Skeletal muscle satellite cell (primary cell): ENCODE results near the gene SLC25A6.

Experiments used
- H3K27me3 ChIP-seq: 2 replicates; pipeline ENCODE4 v1.7.0; 2013; ENCODE audit warnings: low read length; ENCODE audit not compliant: control insufficient read depth, insufficient read depth
- H3K36me3 ChIP-seq: 2 replicates; pipeline ENCODE4 v1.7.0; 2013; ENCODE audit warnings: mild to moderate bottlenecking, control low read depth, low read length; ENCODE audit not compliant: insufficient read depth
- H3K4me1 ChIP-seq: 2 replicates; pipeline ENCODE4 v1.7.0; 2013; ENCODE audit warnings: low read length; ENCODE audit not compliant: control insufficient read depth, insufficient read depth
- H3K4me2 ChIP-seq: 2 replicates; pipeline ENCODE4 v1.7.0; 2013; ENCODE audit warnings: mild to moderate bottlenecking, low read length
- H3K4me3 ChIP-seq: 2 replicates; pipeline ENCODE4 v1.7.0; 2013; ENCODE audit warnings: low read length
- H3K9ac ChIP-seq: 2 replicates; pipeline ENCODE4 v1.7.0; 2013; ENCODE audit warnings: mild to moderate bottlenecking, low read depth, low read length, moderate library complexity
- H3K9me3 ChIP-seq: replicated peaks from 2 replicates; pipeline ENCODE4 v1.7.0; 2013; ENCODE audit warnings: mild to moderate bottlenecking, control low read depth, low read length

SLC25A6 gene

DNA sequence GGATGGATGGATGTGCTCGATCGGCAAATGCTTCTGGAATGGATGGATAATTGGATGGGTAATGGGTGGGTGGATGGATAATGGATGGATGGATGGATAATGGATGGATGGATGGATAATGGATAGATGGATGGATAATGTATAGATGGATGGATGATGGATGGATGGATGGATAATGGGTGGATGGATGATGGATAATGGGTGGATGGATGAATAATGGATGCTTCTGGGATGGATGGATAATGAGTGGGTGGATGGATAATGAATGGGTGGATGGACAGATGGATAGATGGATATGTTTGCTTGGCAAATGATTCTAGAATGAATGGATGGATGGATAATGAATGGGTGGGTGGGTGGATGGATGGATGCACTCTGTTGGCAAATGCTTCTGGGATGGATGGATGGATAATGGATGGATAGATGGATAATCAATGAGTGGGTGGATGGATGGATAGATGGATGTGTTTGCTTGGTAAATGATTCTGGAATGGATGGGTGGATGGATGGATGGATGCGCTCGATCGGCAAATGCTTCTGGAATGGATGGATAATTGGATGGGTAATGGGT is 3.8 kb upstream of the SLC25A6 start:
- Histone ChIP-seq H3K36me3 (peaks cover 16% of the 10 kb centered on the region), H3K9me3 (no peaks in the 10 kb centered on the region), H3K9ac (peak overlapping the region; percentile 100), H3K27me3 (no peaks in the 10 kb centered on the region), H3K4me2 (peak overlapping the region; percentile 88), H3K4me3 (no peak overlapping the region), H3K4me1 (peaks cover 24% of the 10 kb centered on the region)

DNA sequence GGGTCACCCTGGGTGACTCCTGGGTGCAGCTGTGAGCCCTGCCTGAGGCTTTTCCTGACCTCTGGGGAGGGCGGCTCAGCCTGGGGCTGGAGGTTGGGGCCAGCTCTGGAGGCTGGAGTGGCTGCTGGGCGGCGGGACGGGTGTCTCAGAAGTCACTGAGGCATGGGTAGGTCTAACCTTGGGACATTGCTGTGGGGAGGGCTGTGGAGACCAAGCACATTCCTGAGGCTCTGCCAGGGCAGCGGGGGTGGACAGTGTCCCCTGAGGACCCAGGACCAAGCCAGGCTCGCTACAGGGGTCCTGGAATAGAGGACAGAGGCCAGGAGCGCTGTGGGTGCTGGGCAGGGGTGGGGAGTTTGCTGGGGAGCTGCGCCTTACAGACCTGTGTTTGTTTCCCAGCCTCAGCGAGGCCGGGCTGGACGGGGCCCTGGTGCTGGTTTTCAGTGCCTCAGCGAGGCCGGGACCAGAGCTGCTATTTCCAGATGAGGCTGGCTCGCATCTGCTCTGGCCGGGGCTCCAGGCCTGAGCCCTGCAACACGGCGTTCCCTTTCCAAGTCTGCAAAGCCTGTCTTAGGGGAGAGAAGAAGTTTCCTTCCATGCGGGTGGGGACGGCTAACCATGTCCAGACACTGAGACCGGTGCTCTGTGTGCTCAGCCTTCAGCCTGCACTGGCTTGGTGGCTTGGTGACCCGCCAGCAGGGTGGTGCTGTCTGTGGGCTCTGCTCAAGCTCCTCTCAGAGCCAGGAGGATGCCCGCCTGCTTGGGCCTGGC is 3.0 kb upstream of the SLC25A6 start:
- Histone ChIP-seq H3K4me3 (peak overlapping the region; percentile 100), H3K9ac (peak overlapping the region; percentile 100), H3K4me1 (peaks cover 24% of the 10 kb centered on the region), H3K4me2 (peak overlapping the region; percentile 88), H3K9me3 (no peaks in the 10 kb centered on the region), H3K36me3 (peaks cover 21% of the 10 kb centered on the region), H3K27me3 (no peaks in the 10 kb centered on the region)

DNA sequence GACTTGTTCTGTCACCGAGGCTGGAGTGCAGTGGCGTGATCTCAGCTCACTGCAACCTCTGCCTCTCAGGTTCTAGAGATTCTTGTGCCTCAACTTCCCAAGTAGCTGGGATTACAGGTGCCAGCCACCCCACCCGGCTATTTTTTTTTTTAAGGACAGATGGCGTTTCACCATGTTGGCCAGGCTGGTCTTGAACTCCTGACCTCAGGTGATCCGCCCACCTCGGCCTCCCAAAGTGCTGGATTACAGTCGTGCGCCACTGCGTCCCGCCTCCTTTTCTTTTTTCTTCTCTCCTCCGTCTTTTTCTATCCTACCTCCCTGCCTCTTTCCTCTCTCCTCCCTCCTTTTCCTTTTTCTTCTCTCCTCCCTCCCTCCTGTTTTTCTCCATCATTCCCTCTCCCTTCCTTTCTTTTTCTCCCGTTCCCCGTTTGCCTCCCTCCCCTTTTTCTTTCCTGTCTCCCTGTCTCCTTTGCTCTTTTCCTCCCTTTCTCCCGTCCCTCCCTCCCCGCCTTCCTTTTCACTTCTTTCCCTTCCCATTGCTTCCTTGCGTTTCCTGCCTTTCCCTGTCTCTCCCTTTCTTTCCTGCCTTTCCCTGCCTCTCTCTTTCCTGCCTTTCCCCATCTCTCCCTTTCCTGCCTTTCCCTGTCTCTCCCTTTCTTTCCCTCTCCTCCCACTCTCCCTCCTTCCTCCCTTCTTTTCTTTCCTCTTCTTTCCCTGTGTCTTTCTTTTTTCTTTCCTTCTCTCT is 2.1 kb upstream of the SLC25A6 start:
- peak overlapping the region; percentile 88 for H3K4me2 ChIP-seq
- peaks cover 24% of the 10 kb centered on the region for H3K4me1 ChIP-seq
- H3K9ac ChIP-seq, result peak overlapping the region; percentile 100
- H3K36me3 ChIP-seq, result peaks cover 29% of the 10 kb centered on the region
- peak overlapping the region; percentile 100 for H3K4me3 ChIP-seq
- H3K9me3 ChIP-seq, result no peaks in the 10 kb centered on the region
- H3K27me3 ChIP-seq, result no peaks in the 10 kb centered on the region

DNA sequence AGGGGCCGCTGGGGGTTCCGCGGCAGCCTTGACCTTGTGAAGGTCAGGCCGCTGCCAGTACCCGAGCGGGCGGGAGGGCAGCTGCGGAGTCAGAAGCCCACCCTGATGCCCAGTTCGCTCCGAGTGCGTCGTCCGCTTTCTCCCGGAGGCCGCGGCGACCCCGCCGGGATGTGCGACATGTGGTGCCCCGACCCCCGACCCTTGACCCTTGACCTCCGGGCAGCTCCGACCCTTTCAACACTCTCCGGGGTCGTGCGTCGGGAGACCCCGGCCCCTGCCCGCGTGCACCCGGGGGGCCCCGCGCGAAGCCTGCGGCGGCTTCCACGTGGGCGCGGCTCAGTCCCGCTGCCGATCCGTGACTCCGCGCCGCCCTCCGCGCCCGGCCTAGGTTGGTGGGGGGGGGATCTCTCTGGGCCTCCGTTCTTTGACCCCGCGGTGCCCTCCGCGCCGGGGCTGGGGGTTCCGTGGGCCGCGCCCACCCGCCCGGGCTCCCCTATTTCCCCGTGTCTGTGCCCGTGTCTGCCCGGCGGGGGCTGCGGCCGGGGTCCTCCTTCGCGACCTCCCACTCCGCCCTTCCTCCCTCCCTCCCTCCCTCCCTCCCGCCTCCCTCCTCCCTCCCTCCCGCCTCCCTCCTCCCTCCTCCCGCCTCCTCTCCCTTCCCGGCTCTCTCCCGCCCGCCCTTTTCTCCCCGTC is 609 bp upstream of the SLC25A6 start:
- peak overlapping the region; percentile 100 for H3K9ac ChIP-seq
- no peaks in the 10 kb centered on the region for H3K9me3 ChIP-seq
- peaks cover 24% of the 10 kb centered on the region for H3K4me1 ChIP-seq
- peaks cover 44% of the 10 kb centered on the region for H3K36me3 ChIP-seq
- peak overlapping the region; percentile 100 for H3K4me3 ChIP-seq
- no peaks in the 10 kb centered on the region for H3K27me3 ChIP-seq
- H3K4me2 ChIP-seq, result peak overlapping the region; percentile 88

DNA sequence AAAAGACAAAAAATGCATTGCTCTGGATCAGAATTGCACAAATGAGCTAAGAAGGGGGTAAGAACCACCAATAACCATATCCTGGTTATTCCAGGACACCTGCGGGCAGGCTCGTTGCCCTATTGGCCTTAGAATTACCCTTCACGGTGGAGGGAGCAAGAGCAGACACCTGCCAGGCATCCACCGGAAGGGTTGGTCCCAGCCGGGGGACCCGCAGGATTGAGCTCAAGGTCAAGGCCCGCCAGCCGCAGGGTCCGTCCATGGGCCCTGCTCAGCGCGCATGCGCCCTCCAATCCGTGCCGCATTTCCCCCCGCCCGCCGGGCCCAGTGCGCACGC is 575 bp downstream of the SLC25A6 start:
- Histone ChIP-seq H3K9ac (peak overlapping the region; percentile 100), H3K9me3 (no peaks in the 10 kb centered on the region), H3K36me3 (peaks cover 56% of the 10 kb centered on the region), H3K4me3 (peak overlapping the region; percentile 100), H3K4me1 (peaks cover 24% of the 10 kb centered on the region), H3K4me2 (peak overlapping the region; percentile 99), H3K27me3 (no peaks in the 10 kb centered on the region)

DNA sequence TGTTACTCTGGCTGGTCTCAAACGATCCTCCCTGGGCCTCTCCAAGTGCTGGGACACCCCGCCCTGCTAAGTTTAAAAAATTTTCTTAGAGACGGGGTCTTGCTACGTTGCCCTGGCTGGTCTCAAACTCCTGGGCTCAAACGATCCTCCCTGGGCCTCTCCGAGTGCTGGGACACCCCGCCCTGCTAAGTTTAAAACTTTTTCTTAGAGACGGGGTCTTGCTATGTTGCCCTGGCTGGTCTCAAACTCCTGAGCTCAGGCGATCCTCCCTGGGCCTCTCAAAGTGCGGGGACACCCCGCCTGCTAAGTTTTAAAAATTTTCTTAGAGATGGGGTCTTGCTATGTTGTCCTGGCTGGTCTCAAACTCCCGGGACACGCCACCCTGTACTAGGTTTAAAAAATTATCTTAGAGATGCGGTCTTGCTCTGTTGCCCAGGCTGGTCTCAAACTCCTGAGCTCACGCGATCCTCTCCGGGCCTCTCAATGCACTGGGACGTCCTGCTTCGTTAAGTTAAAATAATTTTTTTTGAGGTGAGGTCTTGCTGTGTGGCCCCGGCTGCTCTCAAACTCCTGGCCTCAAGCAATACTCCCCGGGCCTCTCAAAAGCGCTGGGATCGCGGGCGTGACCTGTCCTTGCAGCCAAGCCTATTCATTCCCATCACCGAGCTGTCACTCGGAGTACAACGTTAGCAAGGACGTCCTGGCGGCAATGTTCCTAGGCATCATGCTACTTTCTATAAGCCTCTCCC is 1.1 kb downstream of the SLC25A6 start:
- H3K36me3 ChIP-seq, result peaks cover 62% of the 10 kb centered on the region

DNA sequence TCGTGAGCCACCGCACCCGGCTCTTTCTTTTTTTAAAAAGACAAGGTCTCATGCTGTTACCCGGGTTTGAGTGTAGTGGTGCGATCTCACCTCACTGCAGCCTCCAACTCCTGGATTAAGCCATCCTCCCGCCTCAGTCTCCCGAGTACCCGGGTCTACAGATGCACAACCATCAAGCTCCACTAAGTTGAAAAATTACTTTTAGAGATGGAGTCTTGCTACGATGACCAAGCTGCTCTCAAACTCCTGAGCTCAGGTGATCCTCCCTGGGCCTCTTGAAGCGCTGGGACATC is 2.0 kb downstream of the SLC25A6 start:
- Histone ChIP-seq H3K27me3 (no peaks in the 10 kb centered on the region), H3K9me3 (no peaks in the 10 kb centered on the region), H3K4me1 (peaks cover 16% of the 10 kb centered on the region), H3K9ac (no peak overlapping the region), H3K4me2 (peak overlapping the region; percentile 99), H3K4me3 (no peak overlapping the region), H3K36me3 (peaks cover 67% of the 10 kb centered on the region)

More for the DNA sequence above, 1.1 kb downstream of the SLC25A6 start:
- Histone ChIP-seq H3K9me3 (no peaks in the 10 kb centered on the region), H3K9ac (peak overlapping the region; percentile 100), H3K27me3 (no peaks in the 10 kb centered on the region), H3K4me2 (peak overlapping the region; percentile 99), H3K4me1 (peaks cover 24% of the 10 kb centered on the region), H3K4me3 (peak overlapping the region; percentile 100)

DNA sequence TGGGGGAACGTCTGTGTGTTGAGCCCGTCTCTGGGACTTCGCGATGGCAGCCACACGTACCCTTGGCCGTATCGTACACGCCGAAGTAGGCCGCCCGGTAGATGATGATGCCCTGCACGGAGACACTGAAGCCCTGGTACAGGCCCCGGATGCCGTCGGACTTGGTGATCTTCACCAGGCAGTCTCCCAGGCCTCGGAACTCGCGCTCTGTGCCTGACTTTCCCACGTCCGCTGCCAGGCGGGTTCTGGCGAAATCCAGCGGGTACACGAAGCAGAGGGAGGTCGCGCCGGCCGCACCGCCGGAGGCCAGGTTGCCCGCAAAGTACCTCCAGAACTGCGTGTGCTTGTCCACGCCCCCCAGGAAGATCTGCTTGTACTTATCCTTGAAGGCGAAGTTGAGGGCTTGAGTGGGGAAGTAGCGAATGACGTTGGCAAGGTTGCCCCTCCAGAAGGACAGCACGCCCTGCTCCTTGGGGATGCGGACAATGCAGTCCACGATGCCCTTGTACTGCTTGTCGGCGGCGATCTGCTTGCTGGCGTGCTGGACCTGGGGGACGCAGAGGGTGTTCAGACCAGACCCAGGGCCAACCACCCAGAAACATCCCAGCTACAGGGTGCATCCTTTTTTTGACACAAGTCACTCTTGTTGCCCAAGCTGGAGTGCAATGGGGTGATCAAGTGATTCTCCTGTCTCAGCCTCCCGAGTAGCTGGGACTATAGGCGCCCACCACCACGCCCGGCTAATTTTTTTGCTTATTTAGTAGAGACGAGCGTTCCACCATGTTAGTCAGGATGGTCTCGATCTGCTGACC is 2.5 kb downstream of the SLC25A6 start:
- H3K4me3 ChIP-seq, result no peak overlapping the region
- no peaks in the 10 kb centered on the region for H3K27me3 ChIP-seq
- H3K9ac ChIP-seq, result no peak overlapping the region
- no peaks in the 10 kb centered on the region for H3K9me3 ChIP-seq
- peaks cover 71% of the 10 kb centered on the region for H3K36me3 ChIP-seq
- H3K4me2 ChIP-seq, result peak overlapping the region; percentile 99
- peaks cover 10% of the 10 kb centered on the region for H3K4me1 ChIP-seq

DNA sequence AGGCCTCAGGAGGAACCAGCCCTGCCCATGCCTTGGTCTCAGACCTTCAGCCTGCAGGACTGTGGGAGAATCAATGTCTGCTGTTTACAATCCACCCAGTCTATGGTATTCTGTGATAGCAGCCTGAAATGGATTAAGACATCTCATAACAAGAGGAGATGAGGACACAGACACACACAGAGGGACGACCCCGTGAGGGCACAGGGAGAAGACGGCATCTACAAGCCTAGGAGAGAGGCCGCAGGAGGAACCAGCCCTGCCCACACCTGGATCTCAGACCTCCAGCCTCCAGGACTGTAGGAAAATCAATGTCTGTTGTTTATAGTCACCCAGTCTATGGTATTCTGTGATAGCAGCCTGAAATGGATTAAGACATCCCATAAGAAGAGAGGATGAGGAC is 3.3 kb downstream of the SLC25A6 start:
- H3K4me3 ChIP-seq, result no peak overlapping the region
- peaks cover 77% of the 10 kb centered on the region for H3K36me3 ChIP-seq
- peaks cover 5% of the 10 kb centered on the region for H3K4me1 ChIP-seq
- no peaks in the 10 kb centered on the region for H3K27me3 ChIP-seq
- peak overlapping the region; percentile 20 for H3K4me2 ChIP-seq
- H3K9me3 ChIP-seq, result no peaks in the 10 kb centered on the region
- H3K9ac ChIP-seq, result no peak overlapping the region

DNA sequence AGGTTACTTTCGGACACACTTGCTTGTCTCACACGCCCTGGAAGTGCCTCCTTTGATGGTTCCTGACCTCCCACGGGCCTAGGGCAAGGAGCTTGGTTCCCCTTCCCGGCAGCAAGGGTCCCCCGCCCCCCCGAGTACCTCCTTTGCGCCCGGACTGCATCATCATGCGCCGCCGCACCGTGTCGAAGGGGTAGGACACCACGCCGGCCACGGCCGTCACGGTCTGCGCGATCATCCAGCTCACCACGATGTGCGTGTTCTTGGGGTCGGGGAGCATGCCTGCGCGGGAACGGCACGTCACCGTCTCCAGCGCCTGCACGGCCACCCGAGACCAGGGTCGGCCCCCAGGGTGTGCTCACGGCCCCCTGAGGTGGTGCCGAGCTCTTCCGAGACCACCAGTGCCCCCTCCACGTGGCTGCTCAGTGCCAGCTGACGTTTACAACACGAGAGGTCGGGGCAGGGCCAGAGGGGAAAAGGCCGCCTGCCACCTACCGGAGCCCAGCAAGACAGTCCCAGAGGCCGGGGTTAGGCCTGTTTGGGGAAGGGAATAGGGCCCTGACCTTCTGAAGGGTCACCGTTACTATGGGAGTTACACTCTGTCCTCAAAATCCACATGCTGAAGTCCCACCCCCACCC is 4.7 kb downstream of the SLC25A6 start:
- Histone ChIP-seq H3K36me3 (peaks cover 82% of the 10 kb centered on the region), H3K27me3 (no peaks in the 10 kb centered on the region), H3K4me2 (no peak overlapping the region), H3K4me3 (no peak overlapping the region), H3K9me3 (no peaks in the 10 kb centered on the region), H3K4me1 (no peaks in the 10 kb centered on the region), H3K9ac (no peak overlapping the region)
